Measurements from ENCODE around the gene AMY1A. TPM values are rescaled to one million over a fixed set of nuclear protein-coding genes. Genes with fewer than 3 reads are reported as not detected.
"Not testable (repeated sequence)": the region's sequence is repeated elsewhere in the genome, so short reads cannot be mapped to it uniquely, and the experiment has no call there.

Gene AMY1A
- not detected in 2 replicates for polyA plus RNA-seq (2012; rRNA removed)
- polyA plus RNA-seq (2012; cell fraction: cytosol; rRNA removed): not detected in 2 replicates
- polyA plus RNA-seq (2012; cell fraction: nucleus; rRNA removed): not detected in 2 replicates

DNA sequence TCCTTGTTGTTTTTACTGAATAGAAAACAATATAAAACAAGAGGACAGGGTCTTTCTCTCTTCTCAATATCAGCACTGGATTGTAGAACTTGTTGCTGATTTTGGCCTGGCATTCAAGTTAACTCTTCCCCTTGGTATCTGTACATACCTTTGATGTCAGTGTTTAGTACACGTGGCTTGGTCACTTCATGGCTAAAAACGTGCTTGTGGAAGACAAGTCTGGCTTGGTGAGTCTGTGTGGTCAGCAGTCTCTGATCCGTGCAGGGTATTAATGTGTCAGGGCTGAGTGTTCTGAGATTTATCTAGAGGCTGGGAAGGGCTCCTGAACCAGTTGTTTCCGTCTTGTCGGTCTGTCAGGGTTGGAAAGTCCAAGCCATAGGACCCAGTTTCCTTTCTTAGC is at the start of gene AMY1A:
TSS of gene AMY1A (plus strand) at position 301 of the 400 bp plus-strand sequence. CDS start 571 bp downstream, outside the sequence.
- POLR2A ChIA-PET; DNase-seq; H3K79me2 ChIP-seq (ENCODE audit: insufficient read depth); H2AFZ ChIP-seq (ENCODE audit: low read depth); H3K9ac ChIP-seq; H3K27ac ChIP-seq (ENCODE audit: low read depth in 2 of 2, low read length in 1 of 2); H3K9me2 ChIP-seq; H3F3A ChIP-seq (replicated peaks; ENCODE audit: insufficient read depth); H3K9me3 ChIP-seq; H3K4me2 ChIP-seq; H3K4me3 ChIP-seq (ENCODE audit: low read depth in 2 of 2, low read length in 1 of 2); H3K27me3 ChIP-seq (ENCODE audit: insufficient read depth); H3K36me3 ChIP-seq (replicated peaks in 1 of 2; ENCODE audit: control insufficient read depth in 1 of 2, insufficient read depth in 2 of 2, low read length in 1 of 2); CTCF ChIA-PET; H4K20me1 ChIP-seq (ENCODE audit: insufficient read depth); H3K4me1 ChIP-seq (ENCODE audit: control insufficient read depth in 1 of 2, insufficient read depth in 2 of 2, low read depth in 1 of 2, low read length in 1 of 2): not testable (repeated sequence)
- WGBS (ENCODE audit: low lambda C conversion rate): no CpG with 5 or more reads among the region's 5 CpGs

DNA sequence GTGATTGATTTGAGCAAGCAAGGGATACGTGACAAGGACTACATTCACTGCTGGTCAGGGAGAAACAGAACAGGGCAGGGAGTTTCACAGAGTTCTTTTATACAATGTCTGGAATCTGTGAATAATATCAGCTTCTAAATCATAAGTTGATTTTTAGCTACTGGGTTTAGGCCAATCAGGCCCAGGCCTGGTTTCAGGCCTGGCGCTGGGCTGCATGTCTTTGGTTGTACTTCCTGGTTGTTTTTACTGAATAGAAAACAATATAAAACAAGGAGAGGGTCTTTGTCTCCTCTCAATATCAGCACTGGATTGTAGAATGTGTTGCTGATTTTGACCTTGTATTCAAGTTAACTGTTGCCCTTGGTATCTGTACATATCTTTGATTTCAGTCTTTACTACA is 39.2 kb upstream of the AMY1A start:
- ChIA-PET POLR2A (no interaction called here), CTCF (no interaction called here)
- Histone ChIP-seq H4K20me1 (ENCODE audit: insufficient read depth) (no peaks in the 10 kb centered on the region), H3K79me2 (ENCODE audit: insufficient read depth) (no peaks in the 10 kb centered on the region), H3K4me3 (ENCODE audit: low read depth in 2 of 2, low read length in 1 of 2) (no peak overlapping the region), H3K9ac (no peak overlapping the region), H3K9me3 (no peaks in the 10 kb centered on the region), H3K27ac (ENCODE audit: low read depth in 2 of 2, low read length in 1 of 2) (no peak overlapping the region), H3K9me2 (no peaks in the 10 kb centered on the region), H3K27me3 (ENCODE audit: insufficient read depth) (no peaks in the 10 kb centered on the region), H3K36me3 (replicated peaks in 1 of 2; ENCODE audit: control insufficient read depth in 1 of 2, insufficient read depth in 2 of 2, low read length in 1 of 2) (no peaks in the 10 kb centered on the region), H2AFZ (ENCODE audit: low read depth) (no peak overlapping the region), H3K4me2 (no peak overlapping the region), H3F3A (replicated peaks; ENCODE audit: insufficient read depth) (no peaks in the 10 kb centered on the region), H3K4me1 (ENCODE audit: control insufficient read depth in 1 of 2, insufficient read depth in 2 of 2, low read depth in 1 of 2, low read length in 1 of 2) (no peaks in the 10 kb centered on the region)
- TF ChIP-seq EZH2phosphoT487 (IDR thresholded peaks at IDR 0.05; ENCODE audit: borderline replicate concordance, low read depth) (no peak), RAD21 (IDR thresholded peaks at IDR 0.05; ENCODE audit: low read length) (no peak), EP300 (IDR thresholded peaks at IDR 0.05; ENCODE audit: borderline replicate concordance in 1 of 2, low read depth in 1 of 2, low read length in 1 of 2) (no peak), RCOR1 (IDR thresholded peaks at IDR 0.05; ENCODE audit: low read length) (no peak), FOXJ3 (CRISPR knock-in tag; IDR thresholded peaks at IDR 0.05) (no peak), TCF12 (IDR thresholded peaks at IDR 0.05) (no peak), YY1 (IDR thresholded peaks at IDR 0.05; ENCODE audit: low read depth) (no peak), FOSL2 (IDR thresholded peaks at IDR 0.05; ENCODE audit: borderline replicate concordance, low read depth) (no peak), TAF1 (IDR thresholded peaks at IDR 0.05; ENCODE audit: borderline replicate concordance, low read depth, low read length) (no peak), NFIC (IDR thresholded peaks at IDR 0.05; ENCODE audit: borderline replicate concordance) (no peak), JUND (IDR thresholded peaks at IDR 0.05) (no peak)
- TF ChIP-seq, protein P1, sequence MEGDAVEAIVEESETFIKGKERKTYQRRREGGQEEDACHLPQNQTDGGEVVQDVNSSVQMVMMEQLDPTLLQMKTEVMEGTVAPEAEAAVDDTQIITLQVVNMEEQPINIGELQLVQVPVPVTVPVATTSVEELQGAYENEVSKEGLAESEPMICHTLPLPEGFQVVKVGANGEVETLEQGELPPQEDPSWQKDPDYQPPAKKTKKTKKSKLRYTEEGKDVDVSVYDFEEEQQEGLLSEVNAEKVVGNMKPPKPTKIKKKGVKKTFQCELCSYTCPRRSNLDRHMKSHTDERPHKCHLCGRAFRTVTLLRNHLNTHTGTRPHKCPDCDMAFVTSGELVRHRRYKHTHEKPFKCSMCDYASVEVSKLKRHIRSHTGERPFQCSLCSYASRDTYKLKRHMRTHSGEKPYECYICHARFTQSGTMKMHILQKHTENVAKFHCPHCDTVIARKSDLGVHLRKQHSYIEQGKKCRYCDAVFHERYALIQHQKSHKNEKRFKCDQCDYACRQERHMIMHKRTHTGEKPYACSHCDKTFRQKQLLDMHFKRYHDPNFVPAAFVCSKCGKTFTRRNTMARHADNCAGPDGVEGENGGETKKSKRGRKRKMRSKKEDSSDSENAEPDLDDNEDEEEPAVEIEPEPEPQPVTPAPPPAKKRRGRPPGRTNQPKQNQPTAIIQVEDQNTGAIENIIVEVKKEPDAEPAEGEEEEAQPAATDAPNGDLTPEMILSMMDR (IDR thresholded peaks at IDR 0.05): no peak
- TF ChIP-seq, protein P2, sequence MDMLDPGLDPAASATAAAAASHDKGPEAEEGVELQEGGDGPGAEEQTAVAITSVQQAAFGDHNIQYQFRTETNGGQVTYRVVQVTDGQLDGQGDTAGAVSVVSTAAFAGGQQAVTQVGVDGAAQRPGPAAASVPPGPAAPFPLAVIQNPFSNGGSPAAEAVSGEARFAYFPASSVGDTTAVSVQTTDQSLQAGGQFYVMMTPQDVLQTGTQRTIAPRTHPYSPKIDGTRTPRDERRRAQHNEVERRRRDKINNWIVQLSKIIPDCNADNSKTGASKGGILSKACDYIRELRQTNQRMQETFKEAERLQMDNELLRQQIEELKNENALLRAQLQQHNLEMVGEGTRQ (IDR thresholded peaks at IDR 0.05; ENCODE audit: borderline replicate concordance, low read depth, low read length): no peak
- TF ChIP-seq, protein P3, sequence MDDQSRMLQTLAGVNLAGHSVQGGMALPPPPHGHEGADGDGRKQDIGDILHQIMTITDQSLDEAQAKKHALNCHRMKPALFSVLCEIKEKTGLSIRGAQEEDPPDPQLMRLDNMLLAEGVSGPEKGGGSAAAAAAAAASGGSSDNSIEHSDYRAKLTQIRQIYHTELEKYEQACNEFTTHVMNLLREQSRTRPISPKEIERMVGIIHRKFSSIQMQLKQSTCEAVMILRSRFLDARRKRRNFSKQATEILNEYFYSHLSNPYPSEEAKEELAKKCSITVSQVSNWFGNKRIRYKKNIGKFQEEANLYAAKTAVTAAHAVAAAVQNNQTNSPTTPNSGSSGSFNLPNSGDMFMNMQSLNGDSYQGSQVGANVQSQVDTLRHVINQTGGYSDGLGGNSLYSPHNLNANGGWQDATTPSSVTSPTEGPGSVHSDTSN (IDR thresholded peaks at IDR 0.05): no peak
- TF ChIP-seq, protein P4, sequence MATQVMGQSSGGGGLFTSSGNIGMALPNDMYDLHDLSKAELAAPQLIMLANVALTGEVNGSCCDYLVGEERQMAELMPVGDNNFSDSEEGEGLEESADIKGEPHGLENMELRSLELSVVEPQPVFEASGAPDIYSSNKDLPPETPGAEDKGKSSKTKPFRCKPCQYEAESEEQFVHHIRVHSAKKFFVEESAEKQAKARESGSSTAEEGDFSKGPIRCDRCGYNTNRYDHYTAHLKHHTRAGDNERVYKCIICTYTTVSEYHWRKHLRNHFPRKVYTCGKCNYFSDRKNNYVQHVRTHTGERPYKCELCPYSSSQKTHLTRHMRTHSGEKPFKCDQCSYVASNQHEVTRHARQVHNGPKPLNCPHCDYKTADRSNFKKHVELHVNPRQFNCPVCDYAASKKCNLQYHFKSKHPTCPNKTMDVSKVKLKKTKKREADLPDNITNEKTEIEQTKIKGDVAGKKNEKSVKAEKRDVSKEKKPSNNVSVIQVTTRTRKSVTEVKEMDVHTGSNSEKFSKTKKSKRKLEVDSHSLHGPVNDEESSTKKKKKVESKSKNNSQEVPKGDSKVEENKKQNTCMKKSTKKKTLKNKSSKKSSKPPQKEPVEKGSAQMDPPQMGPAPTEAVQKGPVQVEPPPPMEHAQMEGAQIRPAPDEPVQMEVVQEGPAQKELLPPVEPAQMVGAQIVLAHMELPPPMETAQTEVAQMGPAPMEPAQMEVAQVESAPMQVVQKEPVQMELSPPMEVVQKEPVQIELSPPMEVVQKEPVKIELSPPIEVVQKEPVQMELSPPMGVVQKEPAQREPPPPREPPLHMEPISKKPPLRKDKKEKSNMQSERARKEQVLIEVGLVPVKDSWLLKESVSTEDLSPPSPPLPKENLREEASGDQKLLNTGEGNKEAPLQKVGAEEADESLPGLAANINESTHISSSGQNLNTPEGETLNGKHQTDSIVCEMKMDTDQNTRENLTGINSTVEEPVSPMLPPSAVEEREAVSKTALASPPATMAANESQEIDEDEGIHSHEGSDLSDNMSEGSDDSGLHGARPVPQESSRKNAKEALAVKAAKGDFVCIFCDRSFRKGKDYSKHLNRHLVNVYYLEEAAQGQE (IDR thresholded peaks at IDR 0.05; ENCODE audit: low read depth, low read length): no peak
- WGBS (ENCODE audit: low lambda C conversion rate): 58% methylated on average over 2 of the region's 2 CpGs
- no peak for DNase-seq

DNA sequence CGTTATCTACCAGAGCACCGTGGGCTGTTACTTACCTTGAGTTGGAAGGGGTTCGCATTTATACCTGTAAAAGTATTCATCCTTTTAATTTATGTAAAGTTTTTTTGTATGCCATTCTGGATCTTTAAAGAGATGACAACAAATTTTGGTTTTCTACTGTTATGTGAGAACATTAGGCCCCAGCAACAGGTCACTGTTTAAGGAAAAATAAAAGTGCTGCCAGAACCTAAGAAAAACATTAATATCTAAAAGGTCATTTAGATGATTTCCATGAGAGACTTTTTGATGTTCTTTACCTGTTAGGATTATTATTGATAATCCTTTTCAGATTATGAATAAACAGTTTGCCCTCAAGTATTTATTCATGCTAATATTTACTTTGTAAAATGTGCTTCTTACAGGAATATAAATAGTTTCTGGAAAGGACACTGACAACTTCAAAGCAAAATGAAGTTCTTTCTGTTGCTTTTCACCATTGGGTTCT is 38.5 kb upstream of the AMY1A start, which contains the start of gene AMY2A:
TSS of gene AMY2A (plus strand) at position 434 of the 484 bp plus-strand sequence. CDS start at position 448, 14 bp downstream.
- H2AFZ ChIP-seq (ENCODE audit: low read depth); H3F3A ChIP-seq (replicated peaks; ENCODE audit: insufficient read depth); H3K4me2 ChIP-seq; CTCF ChIA-PET; H3K4me1 ChIP-seq (ENCODE audit: control insufficient read depth in 1 of 2, insufficient read depth in 2 of 2, low read depth in 1 of 2, low read length in 1 of 2); H3K9me2 ChIP-seq; POLR2A ChIA-PET; H3K9me3 ChIP-seq; DNase-seq; H4K20me1 ChIP-seq (ENCODE audit: insufficient read depth); H3K79me2 ChIP-seq (ENCODE audit: insufficient read depth); H3K36me3 ChIP-seq (replicated peaks in 1 of 2; ENCODE audit: control insufficient read depth in 1 of 2, insufficient read depth in 2 of 2, low read length in 1 of 2); H3K27me3 ChIP-seq (ENCODE audit: insufficient read depth); H3K4me3 ChIP-seq (ENCODE audit: low read depth in 2 of 2, low read length in 1 of 2); H3K9ac ChIP-seq; H3K27ac ChIP-seq (ENCODE audit: low read depth in 2 of 2, low read length in 1 of 2): not testable (repeated sequence)
- whole genome bisulfite sequencing (ENCODE audit: low lambda C conversion rate): 47% methylated on average over 3 of the region's 3 CpGs

All from SK-N-SH (cell line).